NCI-H2227 treated with DMSO at 0.1 percent for 48 hours (cell line): ENCODE results near the gene PLEKHA6.
A peak's percentile ranks its signal among the peaks of the same experiment; 100 is the strongest.

Experiments used
- DNase-seq: peaks from one replicate; lab custom pipeline; 2025; lab: John Stamatoyannopoulos, UW

The PLEKHA6 gene

GRCh38 chr1:204383163-204383904 lies 23.6 kb upstream of the PLEKHA6 start:
- no peak for DNase-seq

- DNase-seq = no peak
Observed at GRCh38 chr1:204382714-204383083, 23.0 kb upstream of the PLEKHA6 start.

- no peak for DNase-seq
Observed at GRCh38 chr1:204380293-204380831, 20.6 kb upstream of the PLEKHA6 start.

DNA sequence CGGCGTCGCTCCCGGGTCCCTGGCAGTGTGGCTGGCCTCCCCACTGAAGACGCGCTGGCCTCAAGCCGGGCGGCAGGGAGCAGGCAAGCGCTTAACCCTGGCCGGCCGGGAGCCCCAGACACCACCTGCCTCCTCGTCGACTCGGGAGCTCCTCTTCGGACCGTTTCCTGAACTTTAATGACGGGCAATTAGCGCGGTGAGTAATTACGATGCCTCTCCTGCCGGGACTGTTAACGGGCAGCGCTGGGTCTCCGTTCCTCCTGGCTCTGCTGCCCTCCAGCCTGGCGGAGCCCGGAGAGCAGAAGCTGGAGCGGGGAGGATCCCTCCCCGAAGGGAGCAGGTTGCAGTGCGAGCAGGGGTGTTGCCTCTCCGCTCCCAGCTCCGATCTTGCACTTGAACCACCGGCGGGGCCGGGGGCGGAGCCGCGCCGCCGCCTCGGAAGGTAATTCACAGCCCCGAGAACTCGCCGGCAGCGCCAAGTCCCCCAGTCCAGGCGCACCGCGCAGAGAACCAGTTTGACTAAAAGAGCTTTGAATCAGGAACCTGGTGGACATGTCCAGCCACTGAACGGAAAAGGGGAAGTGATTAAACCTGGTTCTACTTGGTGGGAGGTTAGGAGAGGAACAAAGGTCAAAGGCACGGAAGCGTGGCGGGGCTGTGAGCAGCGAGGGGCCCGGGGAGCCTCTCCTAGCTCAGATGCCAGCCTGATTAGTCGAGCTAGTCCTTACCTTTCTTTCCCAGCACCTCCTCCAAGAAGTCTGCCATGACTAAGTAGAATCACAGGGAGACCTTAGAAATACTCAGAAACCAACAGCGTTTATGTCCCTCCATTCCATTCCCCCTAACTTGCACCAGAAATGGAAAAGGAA lies 18.3 kb upstream of the PLEKHA6 start:
- DNase-seq = peak; percentile 68

DNA sequence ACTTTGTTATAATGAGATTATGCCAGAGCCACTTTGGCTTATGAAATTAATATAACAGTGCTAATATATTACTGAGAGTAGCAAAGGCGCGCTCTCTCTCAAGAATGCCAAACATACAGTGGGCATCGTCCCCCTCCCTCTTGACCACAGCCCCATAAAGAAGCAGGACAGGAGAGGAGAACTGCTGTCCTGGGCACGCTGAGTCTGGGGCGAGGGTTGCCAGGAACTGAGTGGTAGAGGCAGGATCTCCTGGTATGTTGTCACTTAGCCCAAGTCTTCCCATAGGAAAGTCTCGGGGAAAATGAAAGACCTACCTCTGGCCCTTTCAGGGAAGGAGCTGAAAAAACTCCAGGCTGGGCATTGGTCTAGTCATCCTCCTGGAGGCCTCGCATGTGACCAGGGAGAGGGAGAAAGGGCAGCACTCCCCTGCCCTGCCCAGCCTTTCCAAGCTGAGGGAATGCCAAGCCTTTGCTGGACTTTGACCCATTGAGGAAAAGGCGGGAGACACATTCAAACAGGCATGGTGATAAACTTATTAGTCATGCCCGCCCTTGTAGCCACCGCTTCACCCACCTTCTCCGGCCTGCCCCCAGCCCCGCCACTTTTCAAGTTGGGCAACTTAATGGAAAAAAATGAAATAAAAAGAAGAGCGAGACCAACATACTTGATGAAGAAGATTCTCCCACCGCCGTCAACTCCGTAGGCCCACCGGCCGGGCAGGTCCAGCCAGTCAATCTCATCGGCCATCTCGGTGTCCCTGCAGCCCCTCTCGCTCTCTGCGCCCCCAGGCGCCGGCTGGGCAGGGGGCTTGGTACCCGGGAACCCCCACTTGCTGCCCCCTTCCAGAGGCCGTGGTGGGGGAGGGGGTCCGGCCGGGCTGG lies 17.4 kb upstream of the PLEKHA6 start:
- no peak for DNase-seq

DNA sequence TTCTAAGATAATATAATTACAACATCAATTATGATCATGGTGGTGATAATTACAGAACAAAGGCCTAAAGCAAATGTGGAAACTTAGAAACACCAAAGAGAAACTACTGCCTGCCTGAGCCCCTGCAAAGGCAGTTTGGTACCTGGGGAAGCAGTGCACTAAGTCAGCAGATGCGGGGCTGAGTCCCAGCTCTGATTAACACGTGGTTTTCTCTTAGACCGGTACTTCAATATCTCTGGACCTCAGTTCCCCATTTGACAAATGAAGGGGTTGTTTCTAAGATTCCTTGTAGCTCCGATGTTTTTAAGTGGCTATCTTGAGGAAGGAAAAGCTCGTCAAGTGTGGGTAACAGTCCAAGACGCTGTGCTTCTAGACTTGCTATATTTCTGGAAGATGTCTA lies 16.7 kb upstream of the PLEKHA6 start:
- no peak for DNase-seq

- no peak for DNase-seq
Observed at GRCh38 chr1:204373911-204374310, 14.2 kb upstream of the PLEKHA6 start.

DNA sequence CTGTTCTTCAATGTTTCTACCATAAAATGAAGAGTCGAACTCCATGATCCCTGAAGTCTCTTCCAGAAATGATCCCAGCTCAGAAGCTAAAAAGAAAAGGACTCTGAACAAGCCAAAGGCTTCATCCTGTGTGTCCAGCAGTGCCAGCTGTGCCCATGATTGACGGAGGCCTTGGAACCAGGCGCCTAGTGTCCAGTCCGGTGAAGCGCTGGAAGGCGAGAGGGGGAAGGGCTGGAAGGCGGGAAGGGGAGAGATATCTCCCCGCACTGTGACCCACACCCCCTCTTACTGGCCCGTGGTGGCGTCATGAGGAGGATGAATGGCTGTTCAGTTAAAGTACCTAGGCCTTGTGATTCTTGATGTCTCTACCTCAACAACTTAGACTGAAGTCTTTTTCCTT lies 10.4 kb upstream of the PLEKHA6 start:
- DNase-seq = no peak

DNA sequence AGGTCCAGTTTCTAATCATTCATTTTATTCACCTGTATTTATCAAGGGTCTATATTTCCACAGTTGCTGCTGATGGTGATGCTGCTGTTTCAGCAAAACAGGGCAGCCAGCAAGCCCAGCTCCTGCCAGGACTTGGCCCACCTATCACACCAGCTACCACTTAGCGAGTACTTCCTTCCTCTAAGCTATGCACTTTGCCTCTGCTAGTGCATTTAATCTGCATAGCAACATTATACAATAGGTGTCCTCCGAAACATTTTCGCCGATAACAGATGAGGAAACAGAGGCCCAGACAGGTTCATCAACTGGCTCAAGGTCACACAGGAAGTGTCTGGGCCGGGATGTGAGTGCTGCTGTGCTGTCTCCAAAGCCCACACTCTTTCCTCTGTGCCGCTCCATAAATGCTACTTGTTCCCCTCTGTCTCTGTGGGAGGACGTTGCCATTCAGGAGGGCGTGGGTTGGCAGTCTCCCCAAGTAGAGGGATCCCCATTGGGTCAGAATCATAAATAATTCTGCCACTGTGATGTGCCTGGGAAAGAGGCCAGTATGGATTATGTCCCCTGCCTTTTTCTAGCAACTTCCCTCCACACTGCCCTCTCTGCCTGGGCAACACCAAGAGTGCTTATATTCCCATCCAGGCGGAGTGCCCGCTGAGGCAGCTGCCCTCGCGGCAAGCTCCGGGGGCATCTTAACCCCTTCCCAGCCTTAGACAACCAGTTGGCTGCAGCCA lies 9.4 kb upstream of the PLEKHA6 start:
- no peak for DNase-seq

DNA sequence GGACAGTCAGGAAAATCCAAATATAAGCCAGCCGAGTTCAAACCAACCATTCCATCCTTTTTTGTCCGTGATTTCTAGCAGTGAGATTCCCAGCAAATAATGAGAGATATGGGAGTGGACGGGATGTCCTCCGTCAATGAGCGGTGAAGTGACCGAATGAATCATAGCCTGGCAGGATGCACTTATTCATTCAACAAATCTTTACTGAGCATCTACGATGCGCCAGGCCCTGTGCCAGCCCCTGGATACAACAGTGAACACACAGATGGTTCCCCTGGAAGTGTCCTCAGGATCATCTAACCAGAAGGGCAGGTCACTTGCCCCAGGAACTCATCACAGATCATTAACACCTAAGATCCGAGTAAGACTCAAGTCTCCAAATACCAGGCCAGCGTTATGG lies 8.2 kb upstream of the PLEKHA6 start:
- no peak for DNase-seq

DNA sequence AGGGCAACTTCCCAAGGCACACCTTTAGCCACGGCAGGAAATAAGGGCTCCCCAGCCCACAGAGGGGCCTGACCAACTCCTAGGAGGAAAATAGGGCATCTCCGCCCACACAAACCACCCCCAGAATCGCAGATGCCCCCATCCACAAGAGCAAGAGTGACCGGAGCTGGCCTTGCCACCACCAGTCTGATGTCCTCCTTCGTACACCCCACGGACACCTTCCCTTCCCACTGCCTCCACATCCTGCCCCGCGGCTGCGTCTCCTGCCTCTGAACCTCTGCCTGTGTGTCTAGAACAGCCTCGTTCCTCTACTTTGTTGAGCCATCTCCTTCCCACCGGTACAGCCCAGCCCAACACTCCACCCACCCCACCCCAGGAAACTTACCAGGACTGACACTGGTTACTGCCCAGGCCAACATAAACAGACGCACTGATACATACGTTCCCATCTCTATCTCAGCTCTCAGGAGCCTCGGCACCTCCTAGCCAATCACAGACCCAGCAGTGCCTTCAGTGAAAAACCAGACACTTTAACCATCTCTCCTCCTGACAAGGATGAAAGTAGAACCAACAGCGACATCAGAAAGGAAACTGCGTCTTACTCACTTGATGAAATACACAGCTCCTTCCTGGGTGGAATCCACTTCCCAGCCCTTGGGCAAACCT lies 7.6 kb upstream of the PLEKHA6 start:
- DNase-seq = no peak

DNA sequence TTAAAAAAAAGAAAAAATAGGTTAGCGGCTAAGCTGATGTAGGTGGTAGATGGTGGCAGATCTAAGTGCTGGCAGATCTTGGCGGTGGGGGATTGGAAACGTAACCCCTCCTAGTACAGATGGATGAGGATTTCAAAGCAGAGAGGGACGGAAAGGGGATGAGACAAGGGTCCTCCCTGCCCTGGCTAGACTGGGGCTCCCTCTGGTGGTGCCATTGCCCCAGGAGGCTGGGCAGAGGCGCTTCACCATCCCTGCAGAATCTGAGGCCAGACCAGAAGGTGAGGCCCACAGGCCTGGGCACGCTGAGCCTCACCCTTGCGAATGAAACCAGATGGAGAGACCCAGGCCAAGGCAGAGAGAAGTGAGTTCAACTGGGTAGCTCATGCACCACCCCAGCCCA lies 7.0 kb upstream of the PLEKHA6 start:
- no peak for DNase-seq

- DNase-seq = peak; percentile 67
Observed at GRCh38 chr1:204363335-204364114, 3.8 kb upstream of the PLEKHA6 start.

GRCh38 chr1:204362984-204363334 lies 3.2 kb upstream of the PLEKHA6 start:
- DNase-seq = no peak

DNA sequence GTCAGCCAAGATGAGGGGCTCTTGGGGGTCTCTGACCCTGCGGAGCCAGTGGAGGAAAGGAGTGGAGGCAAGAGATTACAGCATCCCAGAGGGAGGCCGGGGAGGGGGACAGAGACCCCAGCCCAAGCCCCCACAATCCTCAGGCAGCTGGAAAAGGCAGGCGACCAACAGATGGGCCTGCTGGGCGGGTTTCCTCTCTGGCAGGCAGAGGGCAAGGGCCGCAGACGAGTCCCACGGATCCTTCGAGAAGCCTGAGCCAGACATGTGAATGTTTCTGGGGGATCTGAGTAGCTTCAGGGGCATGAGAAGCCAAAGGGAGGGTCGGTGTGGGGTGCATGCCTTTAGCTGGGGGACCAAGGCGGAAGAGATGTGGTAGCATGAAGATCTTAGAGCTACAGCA lies 2.1 kb upstream of the PLEKHA6 start:
- DNase-seq = no peak

GRCh38 chr1:204361341-204361771 lies 1.6 kb upstream of the PLEKHA6 start:
- DNase-seq = no peak

DNA sequence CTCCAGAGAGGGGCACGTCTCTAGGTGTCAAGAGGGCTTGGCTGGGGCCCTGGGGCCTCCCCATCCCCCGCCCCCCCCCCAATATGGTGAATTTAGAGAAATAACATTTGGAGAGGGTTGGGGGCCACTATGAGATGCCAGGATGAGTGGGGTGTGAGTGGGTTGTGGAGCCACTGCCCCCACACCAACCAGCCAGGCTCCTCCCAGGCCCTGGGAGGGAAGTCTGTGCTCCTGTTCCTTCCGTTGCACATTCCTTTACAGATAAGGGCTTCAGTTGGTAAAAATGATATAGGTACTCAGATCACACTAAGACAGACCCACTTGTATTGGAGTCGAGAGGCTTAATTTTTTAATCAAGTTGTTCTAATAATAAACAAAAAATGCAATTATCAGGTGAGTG lies 585 bp upstream of the PLEKHA6 start:
- no peak for DNase-seq

DNA sequence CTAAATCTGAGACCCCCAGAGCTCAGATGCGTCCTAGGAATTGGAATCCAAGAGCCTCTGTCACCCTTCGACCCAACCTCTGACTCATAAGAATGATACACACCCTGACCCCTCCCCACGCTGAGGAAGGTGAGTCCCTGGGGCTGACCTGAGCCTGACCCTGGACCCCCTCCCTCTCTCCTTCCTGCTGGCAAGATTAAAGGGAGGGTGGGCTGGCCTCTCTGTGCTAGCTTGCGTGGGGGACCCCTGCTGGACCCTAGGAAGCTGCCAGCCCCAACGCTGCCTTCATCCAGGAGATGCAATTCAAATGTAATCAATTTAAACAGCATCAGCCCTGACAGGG lies 627 bp downstream of the PLEKHA6 start:
- no peak for DNase-seq

DNA sequence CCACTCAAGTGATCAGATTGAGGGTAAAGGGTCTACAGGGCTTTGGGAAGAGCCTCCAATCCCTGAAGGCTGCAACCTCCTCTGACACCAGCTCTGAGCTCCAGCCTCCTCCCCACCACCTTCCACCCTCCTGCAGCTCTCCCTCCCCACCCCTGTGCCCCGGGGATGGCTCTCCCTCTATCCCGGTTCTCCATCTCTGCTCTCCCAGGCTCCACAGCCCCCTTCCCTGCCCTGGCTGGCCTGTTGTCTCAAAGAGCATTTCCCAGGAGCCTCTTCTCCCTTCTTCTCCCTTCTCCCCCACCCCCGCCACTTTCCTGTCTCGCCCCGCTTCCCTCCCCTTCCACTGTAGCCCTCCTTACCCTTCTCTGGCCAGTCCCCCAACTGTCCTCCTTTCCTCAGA lies 1.1 kb downstream of the PLEKHA6 start:
- DNase-seq = no peak
